Mesenchymal stem cell (in vitro differentiated cells and primary cell): ENCODE measurements around the gene OGFOD3.

ENCODE experiments used
- DNase-seq: peaks from one replicate; pipeline ENCODE4 v3.0.0-alpha.2; 2013
- H2AFZ ChIP-seq: one replicate; pipeline ENCODE4 v1.6.1; 2013; ENCODE audit warnings: low read depth, mild to moderate bottlenecking, control low read depth, inconsistent platforms, low read length, moderate library complexity
- H2AK5ac ChIP-seq: 2 replicates; pipeline ENCODE4 v1.6.1; 2013; ENCODE audit warnings: low read length, moderate library complexity, mild to moderate bottlenecking, inconsistent platforms; ENCODE audit not compliant: severe bottlenecking
- H2BK120ac ChIP-seq: one replicate; pipeline ENCODE4 v1.6.1; 2013; ENCODE audit warnings: low read depth, mild to moderate bottlenecking, inconsistent platforms, low read length, moderate library complexity
- H2BK12ac ChIP-seq, 2 experiments: one replicate each; pipeline ENCODE4 v1.6.1; 2013; ENCODE audit warnings: inconsistent platforms in 2 of 2, low read length in 2 of 2, mild to moderate bottlenecking in 2 of 2, moderate library complexity in 2 of 2, control low read depth in 1 of 2
- H2BK15ac ChIP-seq: one replicate; pipeline ENCODE4 v1.6.1; 2013; ENCODE audit warnings: mild to moderate bottlenecking, low read depth, inconsistent platforms; ENCODE audit not compliant: poor library complexity, severe bottlenecking
- H2BK5ac ChIP-seq: 2 replicates; pipeline ENCODE4 v1.6.1; 2013; ENCODE audit warnings: low read depth, mild to moderate bottlenecking, low read length, control low read depth, inconsistent platforms; ENCODE audit not compliant: poor library complexity, severe bottlenecking
- H3K14ac ChIP-seq, 2 experiments: one replicate each; pipeline ENCODE4 v1.6.1; 2013; ENCODE audit warnings: inconsistent platforms in 2 of 2, low read length in 2 of 2, control low read depth in 1 of 2, mild to moderate bottlenecking in 1 of 2, moderate library complexity in 1 of 2
- H3K18ac ChIP-seq, 2 experiments: one replicate each; pipeline ENCODE4 v1.6.1; 2013; ENCODE audit warnings: inconsistent platforms in 2 of 2, low read length in 2 of 2, control low read depth in 1 of 2, low read depth in 1 of 2, mild to moderate bottlenecking in 1 of 2
- H3K23ac ChIP-seq, 2 experiments: one replicate each; pipeline ENCODE4 v1.6.1; 2013; ENCODE audit warnings: inconsistent platforms in 2 of 2, low read length in 2 of 2, mild to moderate bottlenecking in 2 of 2, moderate library complexity in 2 of 2, control low read depth in 1 of 2
- H3K27ac ChIP-seq: 2 replicates; pipeline ENCODE4 v1.5.1; 2013; ENCODE audit warnings: mild to moderate bottlenecking, moderate library complexity, low read length, control low read depth, inconsistent platforms; ENCODE audit not compliant: poor library complexity, severe bottlenecking
- H3K27me3 ChIP-seq, 2 experiments: 2 replicates each; pipeline versions ENCODE4 v1.6.1 to v1.7.0; 2013; ENCODE audit warnings: low read length in 2 of 2, mild to moderate bottlenecking in 2 of 2, moderate library complexity in 2 of 2, control low read depth in 1 of 2, inconsistent platforms in 1 of 2; ENCODE audit not compliant: control insufficient read depth in 1 of 2, insufficient read depth in 1 of 2
- H3K36me3 ChIP-seq, 2 experiments: 2 replicates each; pipeline versions ENCODE4 v1.6.1 to v1.7.0; 2013; ENCODE audit warnings: low read length in 2 of 2, control low read depth in 1 of 2, inconsistent platforms in 1 of 2, low read depth in 1 of 2, mild to moderate bottlenecking in 1 of 2; ENCODE audit not compliant: insufficient read depth in 2 of 2, control insufficient read depth in 1 of 2
- H3K4ac ChIP-seq, 2 experiments: one replicate each; pipeline ENCODE4 v1.6.1; 2013; ENCODE audit warnings: inconsistent platforms in 2 of 2, low read length in 2 of 2, mild to moderate bottlenecking in 2 of 2, moderate library complexity in 2 of 2, control low read depth in 1 of 2, low read depth in 1 of 2
- H3K4me1 ChIP-seq: 2 replicates; pipeline ENCODE4 v1.6.1; 2013; ENCODE audit warnings: low read depth, low read length, control low read depth; ENCODE audit not compliant: control insufficient read depth, insufficient read depth
- H3K4me2 ChIP-seq: 2 replicates; pipeline ENCODE4 v1.6.1; 2013; ENCODE audit warnings: low read length, mild to moderate bottlenecking, inconsistent platforms; ENCODE audit not compliant: poor library complexity, severe bottlenecking
- H3K4me3 ChIP-seq, 2 experiments: 2 replicates each; pipeline versions ENCODE4 v1.5.1 to v1.7.0; 2013; ENCODE audit warnings: low read length in 2 of 2, mild to moderate bottlenecking in 2 of 2, control low read depth in 1 of 2, low read depth in 1 of 2; ENCODE audit not compliant: insufficient read depth in 1 of 2
- H3K79me1 ChIP-seq: replicated peaks from 2 replicates; pipeline ENCODE4 v1.6.1; 2013; ENCODE audit warnings: mild to moderate bottlenecking, control low read depth, low read length, inconsistent platforms; ENCODE audit not compliant: poor library complexity, severe bottlenecking
- H3K9ac ChIP-seq: 2 replicates; pipeline ENCODE4 v1.7.0; 2013; ENCODE audit warnings: mild to moderate bottlenecking, low read length, moderate library complexity
- H3K9me3 ChIP-seq: 2 replicates; pipeline ENCODE4 v1.7.0; 2013; ENCODE audit warnings: mild to moderate bottlenecking, low read length; ENCODE audit not compliant: control insufficient read depth
- H4K8ac ChIP-seq: one replicate; pipeline ENCODE4 v1.6.1; 2013; ENCODE audit warnings: inconsistent platforms, mild to moderate bottlenecking, low read length, moderate library complexity
- H4K91ac ChIP-seq: one replicate; pipeline ENCODE4 v1.6.1; 2013; ENCODE audit warnings: mild to moderate bottlenecking, low read length, inconsistent platforms
- WGBS: methylation state at CpG from one replicate; pipeline ENCODE4 v1.1.7; 2013; ENCODE audit warnings: mixed read lengths; 5-methylcytosine and 5-hydroxymethylcytosine counted together

The OGFOD3 gene

DNA sequence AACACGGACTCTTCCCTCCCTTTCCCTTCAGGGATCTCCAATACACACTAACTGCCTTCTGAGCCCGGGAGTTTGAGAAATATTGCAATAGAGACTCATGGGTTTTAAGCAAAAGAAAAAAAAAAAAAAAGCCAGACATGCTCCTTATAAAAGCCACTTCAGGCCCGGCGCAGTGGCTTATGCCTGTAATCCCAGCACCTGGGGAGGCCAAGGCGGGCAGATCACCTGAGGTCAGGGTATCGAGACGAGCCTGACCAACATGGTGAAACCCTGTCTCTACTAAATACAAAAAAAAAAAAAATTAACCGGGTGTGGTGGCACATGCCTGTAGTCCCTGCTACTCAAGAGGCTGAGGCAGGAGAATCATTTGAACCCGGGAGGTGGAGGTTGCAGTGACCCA lies 2.6 kb downstream of the OGFOD3 start:
- H3K27ac ChIP-seq, result no peak overlapping the region
- no peaks in the 10 kb centered on the region for H3K9me3 ChIP-seq
- no peak overlapping the region for H2BK120ac ChIP-seq
- peaks cover 28% of the 10 kb centered on the region for H3K79me1 ChIP-seq
- H3K4me2 ChIP-seq, result no peak overlapping the region
- H4K8ac ChIP-seq, result no peak overlapping the region
- H3K23ac ChIP-seq, result no peak overlapping the region
- no peak overlapping the region for H2BK5ac ChIP-seq
- over 99% methylated on average over 9 of the region's 9 CpGs for WGBS
- DNase-seq, result no peak
- H2BK12ac ChIP-seq, result no peak overlapping the region
- H3K4me3 ChIP-seq, result no peak overlapping the region
- no peak overlapping the region for H3K9ac ChIP-seq
- H3K36me3 ChIP-seq, result peaks cover 9 to 20% of the 10 kb centered on the region in 2 experiments
- H3K18ac ChIP-seq, result no peak overlapping the region
- H2AK5ac ChIP-seq, result no peak overlapping the region
- no peak overlapping the region for H4K91ac ChIP-seq
- H2BK15ac ChIP-seq, result no peak overlapping the region
- peaks cover 21% of the 10 kb centered on the region for H3K4me1 ChIP-seq
- no peak overlapping the region for H2AFZ ChIP-seq
- H3K14ac ChIP-seq, result no peak overlapping the region
- H3K27me3 ChIP-seq, result no peaks in the 10 kb centered on the region
- no peak overlapping the region for H3K4ac ChIP-seq

GRCh38 chr17:82415336-82415735 lies 3.0 kb downstream of the OGFOD3 start:
- no peak overlapping the region for H3K4me2 ChIP-seq

GRCh38 chr17:82414548-82415281 lies 3.7 kb downstream of the OGFOD3 start:
- Histone ChIP-seq H3K27ac (no peak overlapping the region), H3K4me3 (no peak overlapping the region), H3K18ac (no peak overlapping the region), H3K23ac (no peak overlapping the region), H4K8ac (no peak overlapping the region), H3K9ac (peak overlapping the region; percentile 15), H4K91ac (no peak overlapping the region), H3K9me3 (no peaks in the 10 kb centered on the region), H2AFZ (no peak overlapping the region), H2BK12ac (no peak overlapping the region), H3K4me1 (peaks cover 23% of the 10 kb centered on the region), H3K4ac (no peak overlapping the region), H3K79me1 (peaks cover 24% of the 10 kb centered on the region), H2AK5ac (no peak overlapping the region), H3K14ac (no peak overlapping the region), H2BK15ac (no peak overlapping the region), H3K36me3 (peaks cover 8 to 18% of the 10 kb centered on the region in 2 experiments), H2BK5ac (no peak overlapping the region), H3K27me3 (no peaks in the 10 kb centered on the region), H2BK120ac (no peak overlapping the region), H3K4me2 (no peak overlapping the region)
- peak; percentile 70 for DNase-seq
- 27% methylated on average over 37 of the region's 38 CpGs for WGBS

More at GRCh38 chr17:82415336-82415735, 3.0 kb downstream of the OGFOD3 start:
- Histone ChIP-seq H3K9ac (no peak overlapping the region), H2AK5ac (no peak overlapping the region), H2AFZ (no peak overlapping the region), H2BK12ac (no peak overlapping the region), H3K27ac (no peak overlapping the region), H3K4me1 (peaks cover 21% of the 10 kb centered on the region), H3K23ac (no peak overlapping the region), H3K4ac (no peak overlapping the region), H2BK120ac (no peak overlapping the region), H4K8ac (no peak overlapping the region), H2BK5ac (no peak overlapping the region), H2BK15ac (no peak overlapping the region), H3K18ac (no peak overlapping the region), H3K9me3 (no peaks in the 10 kb centered on the region), H4K91ac (no peak overlapping the region), H3K79me1 (peaks cover 27% of the 10 kb centered on the region), H3K36me3 (peaks cover 8 to 16% of the 10 kb centered on the region in 2 experiments), H3K4me3 (no peak overlapping the region), H3K27me3 (no peaks in the 10 kb centered on the region), H3K14ac (no peak overlapping the region)
- no peak for DNase-seq
- WGBS, result 94% methylated on average over 26 of the region's 26 CpGs

DNA sequence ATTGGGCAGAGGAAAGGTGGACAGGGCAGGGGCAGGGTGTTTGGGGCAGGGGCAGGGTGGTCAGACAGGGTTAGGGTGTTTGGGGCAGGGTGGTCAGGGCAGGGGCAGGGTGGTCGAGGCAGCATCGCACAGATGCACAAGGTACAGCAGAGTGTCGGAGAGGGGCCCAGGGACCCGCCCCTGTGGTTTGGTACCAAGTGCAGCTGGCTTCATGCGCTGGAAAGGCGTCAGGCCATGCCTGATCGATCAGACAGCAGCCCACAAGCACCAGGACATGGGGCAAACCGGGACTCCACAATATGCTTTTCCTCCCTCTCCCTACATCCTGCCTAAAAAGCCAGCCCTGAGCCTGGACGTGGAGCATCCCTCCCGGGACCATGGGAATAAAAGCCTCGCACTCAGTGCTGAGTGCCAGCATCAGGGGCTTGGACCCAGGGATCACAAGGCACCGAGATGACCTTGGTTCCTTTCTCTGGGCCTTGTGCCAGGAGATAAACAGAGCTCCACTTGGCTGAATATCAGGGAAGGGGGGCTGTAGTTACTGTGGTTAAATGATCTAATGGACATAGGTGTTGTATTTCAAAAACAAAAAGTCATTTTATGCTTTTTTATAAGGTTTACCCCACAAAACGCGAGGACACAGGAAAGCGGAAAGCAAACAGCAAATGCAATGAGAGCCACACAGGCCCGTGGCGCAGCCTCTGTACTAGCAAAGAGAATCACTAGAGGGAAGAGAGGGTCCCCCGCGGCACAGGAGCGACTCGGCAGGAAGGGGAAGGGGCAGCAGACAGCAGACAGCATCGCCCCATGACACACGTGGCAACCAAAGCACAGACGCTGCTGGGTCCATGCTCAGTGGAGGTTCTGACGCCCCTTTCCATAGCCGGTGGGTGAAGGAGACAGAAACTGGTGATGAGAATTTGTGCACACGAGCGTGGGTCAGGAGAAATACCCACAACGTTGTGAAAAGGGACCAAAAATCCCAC lies 5.6 kb downstream of the OGFOD3 start:
- H3K14ac ChIP-seq, result no peak overlapping the region
- no peak overlapping the region for H2BK5ac ChIP-seq
- H3K23ac ChIP-seq, result no peak overlapping the region
- H3K9me3 ChIP-seq, result no peaks in the 10 kb centered on the region
- no peak overlapping the region for H2AK5ac ChIP-seq
- no peak overlapping the region for H3K18ac ChIP-seq
- peak overlapping the region in 1 of 2 experiments; percentile 7 for H3K4me3 ChIP-seq
- H3K79me1 ChIP-seq, result peaks cover 24% of the 10 kb centered on the region
- no peak overlapping the region for H2BK12ac ChIP-seq
- H4K91ac ChIP-seq, result no peak overlapping the region
- no peak for DNase-seq
- H3K27me3 ChIP-seq, result no peaks in the 10 kb centered on the region
- H2AFZ ChIP-seq, result no peak overlapping the region
- H4K8ac ChIP-seq, result no peak overlapping the region
- 94% methylated on average over 26 of the region's 29 CpGs for WGBS
- no peak overlapping the region for H2BK15ac ChIP-seq
- no peak overlapping the region for H3K27ac ChIP-seq
- H3K4me1 ChIP-seq, result peaks cover 30% of the 10 kb centered on the region
- no peak overlapping the region for H3K4ac ChIP-seq
- H3K36me3 ChIP-seq, result peaks cover 12 to 23% of the 10 kb centered on the region in 2 experiments
- H2BK120ac ChIP-seq, result no peak overlapping the region
- H3K4me2 ChIP-seq, result no peak overlapping the region
- H3K9ac ChIP-seq, result no peak overlapping the region
